ENCODE measurements around the gene PSMC4. TPM values are rescaled to one million over a fixed set of nuclear protein-coding genes. Genes with fewer than 3 reads are reported as not detected.

The PSMC4 gene
- total and polyA plus RNA-seq, 4 experiments from 2014 or later: 53.1 to 135 (median 76.3) TPM

DNA sequence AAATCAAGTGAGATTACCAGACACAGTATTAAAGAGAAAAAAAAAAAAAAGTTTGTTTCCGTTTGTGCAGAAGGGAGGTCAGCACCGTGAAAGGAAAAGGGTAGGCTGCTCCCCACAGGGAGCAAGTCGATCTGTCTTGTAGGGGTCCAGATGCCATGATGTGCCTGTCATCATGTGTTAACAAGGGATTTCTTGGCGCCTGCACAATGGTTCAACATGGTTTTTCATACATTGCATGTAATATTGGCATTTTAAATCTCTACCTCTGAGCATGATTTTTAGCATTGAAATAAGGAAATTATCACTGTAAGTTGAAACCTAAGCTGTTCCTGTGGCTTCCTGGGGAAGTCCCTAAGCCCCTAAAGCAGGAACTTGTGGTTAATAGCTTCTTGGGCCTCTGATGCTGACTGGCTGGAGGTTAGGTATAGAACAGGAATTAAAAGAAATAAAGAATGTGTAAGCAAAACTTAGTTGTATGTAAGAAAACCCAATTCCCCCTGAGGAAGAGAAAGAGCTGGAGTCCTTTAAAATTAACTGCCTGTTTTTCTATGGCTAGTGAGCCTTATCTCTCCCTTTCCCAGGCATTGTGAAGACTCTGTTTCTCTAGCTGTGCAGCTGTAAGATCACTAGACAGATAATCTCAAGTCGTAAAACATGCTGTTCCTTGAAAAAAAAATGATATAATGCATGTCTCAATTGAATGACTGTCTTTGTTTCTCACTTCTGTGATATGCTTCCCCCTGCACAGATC lies 29.2 kb upstream of the PSMC4 start:
- H3K4me3 ChIP-seq (ENCODE audit: low read length in 2 of 2): peak overlapping the region; percentile 36 to 53
- peaks cover 9 to 12% of the 10 kb centered on the region in 2 donors for H3K36me3 Mint-ChIP-seq
- H3K27ac Mint-ChIP-seq: peak overlapping the region; percentile 83 to 97 (median 92)
- no peaks in the 10 kb centered on the region for H3K27me3 Mint-ChIP-seq
- H3K4me1 ChIP-seq (ENCODE audit: insufficient read depth, low read length): peaks cover 80% of the 10 kb centered on the region
- peak overlapping the region; percentile 71 to 87 (median 80) for H3K4me3 Mint-ChIP-seq
- H3K27me3 ChIP-seq (ENCODE audit: insufficient read depth, low read length): no peaks in the 10 kb centered on the region
- H3K9me3 ChIP-seq (ENCODE audit: control insufficient read depth in 1 of 2, low read length in 2 of 2): no peaks in the 10 kb centered on the region
- peak overlapping the region; percentile 77 for H3K27ac ChIP-seq (ENCODE audit: low read depth, low read length)
- H3K36me3 ChIP-seq (ENCODE audit: insufficient read depth, low read length): no peaks in the 10 kb centered on the region
- DNase-seq: peak; percentile 80 to 88 (median 84)
- peaks cover 50 to 89% (median 69%) of the 10 kb centered on the region in 4 donors for H3K4me1 Mint-ChIP-seq
- intact Hi-C loops (cut with micrococcal nuclease): loop anchor here (1.0 to 5.0 kb wide), 3 partner anchors 12 to 34 kb away; no protein-coding TSS in a partner anchor
- CTCF ChIA-PET (ENCODE audit: partially characterized antibody): interaction anchor here (0.7 to 10.3 kb wide), 7 partner anchors 10 to 58 kb away, joined by 3 to 151 read pairs (median 5); partner anchors contain the start of gene PSMC4
- POLR2A ChIA-PET (ENCODE audit: partially characterized antibody): interaction anchor here (0.6 to 6.4 kb wide), 12 partner anchors 10 to 1370 kb away, joined by 3 to 154 read pairs (median 4); partner anchors contain the start of genes PSMC4, ZNF546 and ZNF780A
- H3K9me3 Mint-ChIP-seq: peaks cover 0 to 23% (median 16%) of the 10 kb centered on the region in 8 donors

GRCh38 chr19:39942366-39942730 lies 28.6 kb upstream of the PSMC4 start:
- POLR2A ChIA-PET (ENCODE audit: partially characterized antibody): interaction anchor here (0.6 to 6.4 kb wide), 11 partner anchors 9 to 149 kb away, joined by 3 to 154 read pairs (median 5); partner anchors contain the start of genes PSMC4, ZNF546 and ZNF780A
- no peaks in the 10 kb centered on the region for H3K27me3 Mint-ChIP-seq
- H3K27ac Mint-ChIP-seq: peak overlapping the region; percentile 83 to 97 (median 92)
- no peak for DNase-seq
- H3K27me3 ChIP-seq (ENCODE audit: insufficient read depth, low read length): no peaks in the 10 kb centered on the region
- peaks cover 0 to 23% (median 16%) of the 10 kb centered on the region in 8 donors for H3K9me3 Mint-ChIP-seq
- intact Hi-C loops (cut with micrococcal nuclease): loop anchor here (5.0 kb wide), 1 partner anchor 35 kb away; no protein-coding TSS in a partner anchor
- H3K4me1 Mint-ChIP-seq: peaks cover 46 to 87% (median 67%) of the 10 kb centered on the region in 4 donors
- no peaks in the 10 kb centered on the region for H3K36me3 ChIP-seq (ENCODE audit: insufficient read depth, low read length)
- H3K36me3 Mint-ChIP-seq: peaks cover 9 to 12% of the 10 kb centered on the region in 2 donors
- CTCF ChIA-PET (ENCODE audit: partially characterized antibody): interaction anchor here (0.7 to 10.3 kb wide), 6 partner anchors 9 to 27 kb away, joined by 3 to 151 read pairs (median 5); partner anchors contain the start of gene PSMC4
- peak overlapping the region; percentile 77 for H3K27ac ChIP-seq (ENCODE audit: low read depth, low read length)
- peaks cover 77% of the 10 kb centered on the region for H3K4me1 ChIP-seq (ENCODE audit: insufficient read depth, low read length)
- H3K9me3 ChIP-seq (ENCODE audit: control insufficient read depth in 1 of 2, low read length in 2 of 2): no peaks in the 10 kb centered on the region
- H3K4me3 ChIP-seq (ENCODE audit: low read length in 2 of 2): peak overlapping the region; percentile 30 to 36
- peak overlapping the region; percentile 71 to 87 (median 80) for H3K4me3 Mint-ChIP-seq

- Histone ChIP-seq H3K9me3 (ENCODE audit: control insufficient read depth in 1 of 2, low read length in 2 of 2) (no peaks in the 10 kb centered on the region), H3K4me3 (ENCODE audit: low read length in 2 of 2) (no peak overlapping the region), H3K27ac (ENCODE audit: low read depth, low read length) (peak overlapping the region; percentile 7), H3K27me3 (ENCODE audit: insufficient read depth, low read length) (no peaks in the 10 kb centered on the region), H3K4me1 (ENCODE audit: insufficient read depth, low read length) (peaks cover 83% of the 10 kb centered on the region), H3K36me3 (ENCODE audit: insufficient read depth, low read length) (no peaks in the 10 kb centered on the region)
- Mint-ChIP-seq H3K4me3 (peak overlapping the region in 6 of 8 donors; percentile 15 to 66 (median 42)), H3K36me3 (peaks cover 9 to 12% of the 10 kb centered on the region in 2 donors), H3K27ac (peak overlapping the region in 6 of 7 donors; percentile 41 to 90 (median 77)), H3K4me1 (peaks cover 43 to 90% (median 67%) of the 10 kb centered on the region in 4 donors), H3K27me3 (no peaks in the 10 kb centered on the region), H3K9me3 (peaks cover 0 to 23% (median 15%) of the 10 kb centered on the region in 8 donors)
- ChIA-PET POLR2A (ENCODE audit: partially characterized antibody) (interaction anchor here (5.3 to 6.4 kb wide), 2 partner anchors 10 to 26 kb away, joined by 53 to 154 read pairs; partner anchors contain the start of gene PSMC4), CTCF (ENCODE audit: partially characterized antibody) (interaction anchor here (1.5 to 10.3 kb wide), 3 partner anchors 10 to 26 kb away, joined by 3 to 151 read pairs (median 9); partner anchors contain the start of gene PSMC4)
- no peak for DNase-seq
- intact Hi-C loops (cut with micrococcal nuclease): loop anchor here (5.0 kb wide), 1 partner anchor 36 kb away; no protein-coding TSS in a partner anchor
These were observed 27.4 kb upstream of the PSMC4 start for GRCh38 chr19:39943586-39943985.

- POLR2A ChIA-PET (ENCODE audit: partially characterized antibody): interaction anchor here (0.7 to 2.5 kb wide), 2 partner anchors 10 to 23 kb away, joined by 3 to 16 read pairs; partner anchors contain the start of gene PSMC4
- intact Hi-C loops (cut with micrococcal nuclease): no loop called here
- peaks cover 4 to 7% of the 10 kb centered on the region in 2 donors for H3K36me3 Mint-ChIP-seq
- peaks cover 89% of the 10 kb centered on the region for H3K4me1 ChIP-seq (ENCODE audit: insufficient read depth, low read length)
- H3K27ac ChIP-seq (ENCODE audit: low read depth, low read length): no peak overlapping the region
- peak overlapping the region in 4 of 8 donors; percentile 3 to 51 (median 27) for H3K4me3 Mint-ChIP-seq
- H3K4me1 Mint-ChIP-seq: peaks cover 47 to 94% (median 68%) of the 10 kb centered on the region in 4 donors
- H3K4me3 ChIP-seq (ENCODE audit: low read length in 2 of 2): no peak overlapping the region
- CTCF ChIA-PET (ENCODE audit: partially characterized antibody): interaction anchor here (2.6 to 10.3 kb wide), 2 partner anchors 11 to 23 kb away, joined by 8 to 151 read pairs; partner anchors contain the start of gene PSMC4
- H3K9me3 ChIP-seq (ENCODE audit: control insufficient read depth in 1 of 2, low read length in 2 of 2): no peaks in the 10 kb centered on the region
- H3K27me3 ChIP-seq (ENCODE audit: insufficient read depth, low read length): no peaks in the 10 kb centered on the region
- H3K27ac Mint-ChIP-seq: peak overlapping the region in 2 of 7 donors; percentile 32 to 57
- no peak for DNase-seq
- H3K36me3 ChIP-seq (ENCODE audit: insufficient read depth, low read length): no peaks in the 10 kb centered on the region
- no peaks in the 10 kb centered on the region for H3K27me3 Mint-ChIP-seq
- no peaks in the 10 kb centered on the region for H3K9me3 Mint-ChIP-seq
These were observed 24.4 kb upstream of the PSMC4 start for GRCh38 chr19:39946532-39946931.

GRCh38 chr19:39949026-39949747 lies 21.8 kb upstream of the PSMC4 start:
- H3K27me3 Mint-ChIP-seq: no peaks in the 10 kb centered on the region
- peak overlapping the region; percentile 15 to 88 (median 42) for H3K27ac Mint-ChIP-seq
- peak overlapping the region in 4 of 8 donors; percentile 6 to 57 (median 20) for H3K4me3 Mint-ChIP-seq
- no peaks in the 10 kb centered on the region for H3K27me3 ChIP-seq (ENCODE audit: insufficient read depth, low read length)
- H3K4me1 ChIP-seq (ENCODE audit: insufficient read depth, low read length): peaks cover 90% of the 10 kb centered on the region
- no peaks in the 10 kb centered on the region for H3K36me3 ChIP-seq (ENCODE audit: insufficient read depth, low read length)
- peaks cover 5 to 9% of the 10 kb centered on the region in 2 donors for H3K36me3 Mint-ChIP-seq
- ChIA-PET POLR2A (ENCODE audit: partially characterized antibody) (interaction anchor here (0.9 to 1.6 kb wide), 2 partner anchors 20 to 21 kb away, joined by 4 to 13 read pairs; partner anchors contain the start of gene PSMC4), CTCF (ENCODE audit: partially characterized antibody) (interaction anchor here (1.0 to 10.3 kb wide), 2 partner anchors 10 to 21 kb away, joined by 3 to 151 read pairs; partner anchors contain the start of gene PSMC4)
- DNase-seq: no peak
- intact Hi-C loops (cut with micrococcal nuclease): no loop called here
- H3K4me1 Mint-ChIP-seq: peaks cover 50 to 93% (median 69%) of the 10 kb centered on the region in 4 donors
- H3K9me3 ChIP-seq (ENCODE audit: control insufficient read depth in 1 of 2, low read length in 2 of 2): no peaks in the 10 kb centered on the region
- H3K27ac ChIP-seq (ENCODE audit: low read depth, low read length): no peak overlapping the region
- no peak overlapping the region for H3K4me3 ChIP-seq (ENCODE audit: low read length in 2 of 2)
- H3K9me3 Mint-ChIP-seq: no peaks in the 10 kb centered on the region

GRCh38 chr19:39951065-39951650 lies 19.8 kb upstream of the PSMC4 start:
- peaks cover 3 to 7% of the 10 kb centered on the region in 2 donors for H3K36me3 Mint-ChIP-seq
- peak overlapping the region in 5 of 8 donors; percentile 51 to 93 (median 84) for H3K4me3 Mint-ChIP-seq
- H3K4me3 ChIP-seq (ENCODE audit: low read length in 2 of 2): peak overlapping the region in 1 of 2 donors; percentile 23
- H3K27ac Mint-ChIP-seq: peak overlapping the region; percentile 86 to 99 (median 96)
- peaks cover 87% of the 10 kb centered on the region for H3K4me1 ChIP-seq (ENCODE audit: insufficient read depth, low read length)
- H3K27ac ChIP-seq (ENCODE audit: low read depth, low read length): peak overlapping the region; percentile 57
- no peaks in the 10 kb centered on the region for H3K9me3 ChIP-seq (ENCODE audit: control insufficient read depth in 1 of 2, low read length in 2 of 2)
- H3K9me3 Mint-ChIP-seq: no peaks in the 10 kb centered on the region
- intact Hi-C loops (cut with micrococcal nuclease): no loop called here
- no peaks in the 10 kb centered on the region for H3K36me3 ChIP-seq (ENCODE audit: insufficient read depth, low read length)
- no peaks in the 10 kb centered on the region for H3K27me3 Mint-ChIP-seq
- peaks cover 50 to 94% (median 72%) of the 10 kb centered on the region in 4 donors for H3K4me1 Mint-ChIP-seq
- ChIA-PET CTCF (ENCODE audit: partially characterized antibody) (interaction anchor here (1.2 to 2.2 kb wide), 3 partner anchors 9 to 19 kb away, joined by 4 to 25 read pairs (median 5); partner anchors contain the start of gene PSMC4), POLR2A (ENCODE audit: partially characterized antibody) (interaction anchor here (0.9 to 1.8 kb wide), 5 partner anchors 9 to 18 kb away, joined by 3 to 23 read pairs (median 8); partner anchors contain the start of gene PSMC4)
- DNase-seq: no peak
- no peaks in the 10 kb centered on the region for H3K27me3 ChIP-seq (ENCODE audit: insufficient read depth, low read length)
